Measurements from ENCODE around the gene AAK1. TPM values are rescaled to one million over a fixed set of nuclear protein-coding genes. Genes with fewer than 3 reads are reported as not detected.

AAK1 gene
- total and polyA plus RNA-seq, 4 donors: 10.0 to 56.2 (median 27.3) TPM

- Histone ChIP-seq H3K36me3 (ENCODE audit: control insufficient read depth in 4 of 4, insufficient read depth in 4 of 4, low read length in 4 of 4) (no peaks in the 10 kb centered on the region), H3K4me1 (ENCODE audit: control insufficient read depth in 5 of 5, insufficient read depth in 5 of 5, low read length in 5 of 5) (peaks cover 0 to 45% (median 0%) of the 10 kb centered on the region in 5 donors), H3K9ac (ENCODE audit: insufficient read depth in 1 of 2, low read length in 2 of 2) (no peak overlapping the region), H3K9me3 (ENCODE audit: control insufficient read depth in 4 of 4, insufficient read depth in 3 of 4, low read length in 3 of 4) (no peaks in the 10 kb centered on the region), H3K27ac (ENCODE audit: low read depth in 1 of 2, low read length in 1 of 2) (peak overlapping the region in 1 of 2 donors; percentile 65), H3K4me3 (no peak overlapping the region), H3K27me3 (ENCODE audit: control insufficient read depth in 3 of 3, insufficient read depth in 3 of 3, low read length in 2 of 3) (no peaks in the 10 kb centered on the region)
- WGBS, 2 donors: 72 to 91% methylated on average over 3 of the region's 3 CpGs
- DNase-seq (no peak), ATAC-seq (ENCODE audit: insufficient read depth, low FRiP score) (peak; percentile 9)
- no peak for TF ChIP-seq CTCF (IDR thresholded peaks at IDR 0.05; ENCODE audit: control extremely low read depth, extremely low read depth)
These were observed 76.2 kb downstream of the AAK1 start for GRCh38 chr2:69567157-69567908.

- no peak overlapping the region for H3K9ac ChIP-seq (ENCODE audit: insufficient read depth in 1 of 2, low read length in 2 of 2)
- DNase-seq (no peak), ATAC-seq (ENCODE audit: insufficient read depth, low FRiP score) (no peak)
- peak overlapping the region in 1 of 2 donors; percentile 65 for H3K27ac ChIP-seq (ENCODE audit: low read depth in 1 of 2, low read length in 1 of 2)
- no peaks in the 10 kb centered on the region for H3K27me3 ChIP-seq (ENCODE audit: control insufficient read depth in 3 of 3, insufficient read depth in 3 of 3, low read length in 2 of 3)
- 95% methylated on average over 4 of the region's 4 CpGs for WGBS, 2 donors
- H3K36me3 ChIP-seq (ENCODE audit: control insufficient read depth in 4 of 4, insufficient read depth in 4 of 4, low read length in 4 of 4): no peaks in the 10 kb centered on the region
- H3K9me3 ChIP-seq (ENCODE audit: control insufficient read depth in 4 of 4, insufficient read depth in 3 of 4, low read length in 3 of 4): no peaks in the 10 kb centered on the region
- no peak for TF ChIP-seq CTCF (IDR thresholded peaks at IDR 0.05; ENCODE audit: control extremely low read depth, extremely low read depth)
- H3K4me3 ChIP-seq: no peak overlapping the region
- peaks cover 0 to 45% (median 0%) of the 10 kb centered on the region in 5 donors for H3K4me1 ChIP-seq (ENCODE audit: control insufficient read depth in 5 of 5, insufficient read depth in 5 of 5, low read length in 5 of 5)
These were observed 76.9 kb downstream of the AAK1 start for GRCh38 chr2:69566669-69567068.

GRCh38 chr2:69565431-69565839 is 78.1 kb downstream of the AAK1 start:
- no peak overlapping the region for H3K27ac ChIP-seq (ENCODE audit: low read depth in 1 of 2, low read length in 1 of 2)
- no peak overlapping the region for H3K4me3 ChIP-seq
- H3K36me3 ChIP-seq (ENCODE audit: control insufficient read depth in 4 of 4, insufficient read depth in 4 of 4, low read length in 4 of 4): no peaks in the 10 kb centered on the region
- peak; percentile 35 to 44 (median 42) for DNase-seq
- no peak for ATAC-seq (ENCODE audit: insufficient read depth, low FRiP score)
- no peaks in the 10 kb centered on the region for H3K9me3 ChIP-seq (ENCODE audit: control insufficient read depth in 4 of 4, insufficient read depth in 3 of 4, low read length in 3 of 4)
- H3K27me3 ChIP-seq (ENCODE audit: control insufficient read depth in 3 of 3, insufficient read depth in 3 of 3, low read length in 2 of 3): no peaks in the 10 kb centered on the region
- TF ChIP-seq CTCF (IDR thresholded peaks at IDR 0.05; ENCODE audit: control extremely low read depth, extremely low read depth): peak; percentile 55
- whole genome bisulfite sequencing, 2 donors: 43 to 54% methylated on average over 3 of the region's 3 CpGs
- no peak overlapping the region for H3K9ac ChIP-seq (ENCODE audit: insufficient read depth in 1 of 2, low read length in 2 of 2)
- peaks cover 0 to 45% (median 0%) of the 10 kb centered on the region in 5 donors for H3K4me1 ChIP-seq (ENCODE audit: control insufficient read depth in 5 of 5, insufficient read depth in 5 of 5, low read length in 5 of 5)

Measured in lung (tissue), 12 donors.